GM21717 (cell line): ENCODE results near the gene MAP7D1.

ENCODE experiments used
- ATAC-seq: cut with Tn5 transposase; IDR thresholded peaks from one replicate; pipeline ENCODE4 v1.9.1; 2021; ENCODE audit warnings: mild to moderate bottlenecking, moderate library complexity; ENCODE audit not compliant: unreplicated experiment

MAP7D1 gene

DNA sequence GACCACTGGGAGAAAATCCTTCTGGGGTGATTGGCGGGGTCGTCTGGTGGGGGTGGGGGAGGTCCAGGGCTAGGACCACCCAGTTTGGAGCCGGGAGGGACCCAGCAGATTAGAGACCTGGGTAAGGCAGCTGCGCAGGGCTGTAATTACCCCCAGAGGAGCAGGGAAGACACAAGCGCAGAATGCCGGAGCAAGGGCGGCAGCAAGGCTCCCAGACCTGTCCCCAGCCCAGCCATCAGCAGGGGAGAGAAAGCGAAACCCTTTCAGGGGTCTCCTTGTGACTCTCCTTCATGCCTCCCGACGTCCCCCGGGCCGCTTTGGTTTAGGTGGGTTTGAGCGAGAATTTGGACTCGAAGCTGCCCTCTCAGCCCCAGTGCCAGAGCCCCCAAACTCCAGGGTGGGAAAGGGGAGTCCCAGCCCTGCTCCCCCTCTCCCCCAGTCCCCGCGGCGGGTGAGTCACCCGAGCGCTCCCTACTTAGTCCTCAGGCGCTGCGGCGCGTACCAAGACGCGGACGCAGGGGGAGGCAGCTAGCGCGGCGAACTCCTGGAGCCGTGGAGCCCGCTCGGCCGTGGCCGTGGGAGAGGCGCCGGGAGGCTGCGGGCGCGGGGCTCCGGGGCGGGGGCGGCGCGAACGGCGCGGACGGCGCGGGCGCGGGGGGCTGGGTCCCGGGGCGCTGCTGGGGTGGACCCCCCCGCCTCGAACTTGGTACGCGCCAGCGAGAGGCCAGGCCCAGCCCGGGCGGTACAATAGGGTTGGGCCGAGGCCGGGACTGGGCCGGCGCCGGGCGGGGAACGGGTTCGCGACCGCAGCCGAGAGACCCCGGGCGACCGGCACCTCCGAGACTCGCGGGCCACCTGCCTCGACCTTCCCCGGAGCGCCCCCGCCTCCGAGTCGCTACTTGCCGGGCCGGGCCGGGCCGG is at the start of gene MAP7D1:
TSS of gene MAP7D1 (plus strand) at position 753 of the 921 bp plus-strand sequence. CDS start 258 bp downstream, outside the sequence.
- peak; percentile 36 for ATAC-seq

DNA sequence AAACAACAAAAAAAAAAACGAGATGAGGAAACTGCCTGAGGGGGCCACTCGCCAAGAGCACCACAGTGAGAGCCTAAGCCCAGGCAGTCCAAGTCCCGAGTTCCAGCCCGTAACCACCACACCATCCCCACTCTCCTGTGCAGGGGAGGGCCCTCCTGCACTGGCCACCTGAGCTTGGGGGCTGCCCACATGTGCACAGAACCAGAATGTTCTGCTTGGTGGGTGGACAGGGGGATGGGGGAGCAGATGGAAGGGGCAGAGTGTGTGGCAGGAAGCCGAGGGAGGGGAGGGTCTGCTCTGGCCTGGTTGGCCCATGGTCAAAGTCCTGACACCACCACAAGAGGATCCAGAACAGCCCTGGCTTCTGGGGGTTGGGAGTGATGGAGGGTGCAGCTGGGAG is 49.7 kb upstream of the MAP7D1 start:
- ATAC-seq = no peak

DNA sequence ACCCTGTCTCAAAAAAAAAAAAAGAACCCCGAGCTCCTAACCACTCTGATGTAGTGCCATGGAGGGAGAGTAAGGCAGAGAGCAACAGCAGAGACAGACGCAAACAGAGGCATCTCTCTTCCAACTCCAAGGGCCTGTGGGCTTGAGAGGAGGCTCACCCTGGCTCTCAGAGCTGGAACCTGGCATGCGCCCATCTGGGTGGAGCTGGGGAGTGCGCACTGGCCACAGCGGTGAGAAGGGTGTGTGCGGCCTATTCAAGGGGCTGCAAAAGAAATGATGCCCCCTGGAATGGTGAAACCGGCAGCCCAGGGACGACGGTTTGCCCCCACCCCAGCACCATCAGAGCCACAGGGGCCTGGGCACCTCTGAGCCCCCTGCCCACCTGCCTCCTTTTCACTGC is 48.6 kb upstream of the MAP7D1 start:
- ATAC-seq = no peak

DNA sequence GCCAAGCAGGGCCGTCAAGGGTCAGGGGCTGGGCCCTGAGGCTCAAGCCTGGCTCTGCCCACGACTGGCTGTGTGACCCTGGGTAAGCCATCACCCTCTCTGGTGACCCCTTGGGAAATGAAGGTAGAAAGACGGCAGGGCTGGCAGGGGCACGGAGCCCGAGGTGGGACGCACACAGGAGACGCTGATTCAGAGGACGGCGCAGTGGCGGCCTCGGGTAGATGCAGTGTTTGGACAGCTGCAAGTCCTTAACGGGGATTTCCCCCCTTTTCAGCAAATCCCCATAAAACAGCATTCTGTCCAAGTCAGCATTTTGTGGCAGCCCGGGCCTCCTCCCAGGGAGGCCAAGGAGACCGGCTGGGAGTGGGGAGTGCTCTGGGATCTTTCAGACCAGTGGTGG is 47.6 kb upstream of the MAP7D1 start:
- ATAC-seq = no peak

DNA sequence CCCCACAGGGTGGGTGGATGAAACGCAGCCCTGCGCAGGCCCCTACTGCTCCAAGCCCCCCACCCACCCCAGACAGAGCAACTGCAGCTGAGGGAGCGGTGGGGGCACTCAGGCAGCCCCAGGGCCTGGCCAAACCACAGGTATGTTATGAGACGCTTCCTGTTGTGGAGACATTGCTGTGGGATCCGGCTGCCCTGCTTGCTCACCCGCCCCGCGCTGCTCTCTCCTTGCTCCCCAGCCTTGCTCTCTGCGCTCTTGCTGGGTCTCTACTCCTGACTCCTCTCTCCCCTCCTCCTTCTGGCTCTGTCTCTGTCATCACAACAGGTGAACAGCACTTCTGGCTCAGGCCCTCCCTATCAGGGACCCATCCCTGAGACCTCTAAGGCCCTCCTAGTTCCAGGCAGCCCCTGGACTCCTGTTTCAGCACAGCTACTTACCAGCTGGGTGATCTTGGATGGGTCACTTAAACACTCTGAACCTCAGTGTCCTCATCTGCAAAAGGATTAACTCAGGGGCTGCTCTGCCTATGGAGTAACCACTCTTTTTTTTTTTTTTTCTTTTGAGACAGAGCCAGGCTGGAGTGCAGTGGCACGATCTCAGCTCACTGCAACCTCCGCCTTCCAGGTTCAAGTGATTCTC is 46.8 kb upstream of the MAP7D1 start:
- ATAC-seq = no peak

DNA sequence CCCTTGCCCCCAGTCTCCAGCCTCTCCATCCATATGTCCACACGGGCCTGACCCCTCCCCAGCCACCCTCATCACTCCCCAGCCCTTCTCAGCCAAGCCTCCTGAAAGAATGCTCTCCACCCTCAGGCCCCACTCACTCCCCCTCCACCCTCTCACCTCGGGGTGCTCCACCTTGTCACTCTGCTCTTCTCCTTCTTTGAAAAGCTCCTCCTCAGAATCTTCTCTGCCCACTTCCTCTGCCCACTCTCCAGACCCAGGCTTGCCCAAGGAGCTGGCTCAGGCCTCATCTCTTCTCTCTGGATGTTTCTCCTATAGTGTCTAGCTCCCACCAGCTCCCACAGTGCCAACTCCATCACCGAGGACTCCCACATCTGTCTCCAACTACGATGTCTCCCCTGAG is 44.8 kb upstream of the MAP7D1 start:
- no peak for ATAC-seq

DNA sequence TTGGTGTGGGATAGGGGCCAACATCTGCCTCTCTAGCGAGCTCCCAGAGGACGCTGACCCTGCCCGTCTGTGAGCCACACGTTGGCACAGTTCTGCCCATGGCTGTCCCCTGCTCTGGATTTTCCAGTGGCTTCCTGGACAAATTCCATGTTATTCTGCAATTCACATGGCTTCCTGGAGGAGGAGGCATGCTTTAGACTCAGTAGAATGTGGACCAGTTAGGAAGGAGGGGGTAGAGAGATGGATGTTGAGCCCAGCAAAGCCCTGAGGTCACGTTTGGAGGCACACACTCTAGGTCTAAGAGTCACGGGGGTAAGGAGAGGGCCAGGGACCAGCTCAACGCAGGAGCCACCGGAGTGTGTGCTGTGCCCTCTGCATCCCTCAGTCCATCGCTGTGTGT is 43.1 kb upstream of the MAP7D1 start:
- no peak for ATAC-seq

DNA sequence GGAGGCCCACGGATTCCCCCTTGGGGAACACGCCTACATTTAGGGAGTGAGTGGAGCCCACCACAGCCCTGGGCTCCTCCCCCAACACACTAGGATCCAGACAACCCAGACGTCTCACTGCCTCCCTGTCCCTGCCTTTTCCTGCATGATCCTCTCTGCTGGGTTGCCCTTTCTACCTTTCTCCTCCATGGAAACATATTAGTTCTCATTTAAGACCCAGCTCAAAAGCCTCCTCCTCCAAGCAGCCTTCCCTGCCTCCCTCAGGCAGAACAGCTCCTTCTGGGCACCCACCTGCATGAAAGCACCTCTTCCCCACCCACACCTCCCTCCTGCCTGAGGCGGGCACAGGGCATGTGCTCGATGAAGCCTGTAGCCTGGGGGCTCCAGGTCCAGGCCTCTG is 41.6 kb upstream of the MAP7D1 start:
- ATAC-seq = no peak

DNA sequence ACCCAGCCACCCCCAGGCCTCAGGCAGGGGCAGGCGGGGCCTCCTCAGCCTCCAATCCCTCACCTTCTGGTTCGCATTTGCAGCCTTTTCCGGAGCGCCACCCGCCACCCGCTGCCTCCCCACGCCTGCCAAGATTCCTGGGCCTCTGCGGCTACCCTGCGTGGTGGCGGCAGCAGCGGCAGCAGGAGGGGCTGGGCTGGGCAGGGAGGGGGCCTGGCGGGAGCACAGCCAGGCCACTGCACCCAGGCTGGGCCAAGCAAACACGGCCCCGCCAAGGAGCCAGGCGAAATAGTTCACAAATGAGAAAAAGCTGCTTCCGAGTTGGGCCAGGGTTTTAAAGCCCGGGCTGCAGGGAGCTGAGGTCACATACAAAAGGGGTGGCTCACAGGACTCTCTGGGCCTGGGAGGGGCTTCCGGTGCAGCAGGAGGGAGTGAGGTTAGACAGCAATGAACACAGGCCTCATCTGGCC is 40.7 kb upstream of the MAP7D1 start:
- no peak for ATAC-seq

DNA sequence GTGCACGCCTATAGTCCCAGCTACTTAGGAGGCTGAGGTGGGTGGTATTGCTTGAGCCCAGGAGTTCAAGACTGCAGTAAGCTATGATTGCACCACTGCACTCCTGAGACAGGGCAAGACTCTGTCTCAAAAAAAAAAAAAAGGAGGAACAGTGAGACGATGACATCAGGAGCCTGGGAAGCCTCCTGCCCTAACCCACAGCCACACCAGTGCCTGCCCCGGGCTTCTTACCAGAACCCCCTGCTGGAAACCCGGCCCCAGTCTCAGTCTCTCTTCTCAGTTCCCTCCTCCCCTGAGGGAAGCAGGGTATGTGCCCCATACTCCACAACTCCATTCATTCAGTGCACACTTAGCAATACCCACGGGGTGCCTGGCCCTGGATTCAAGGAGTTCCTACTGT is 40.0 kb upstream of the MAP7D1 start:
- ATAC-seq = no peak

DNA sequence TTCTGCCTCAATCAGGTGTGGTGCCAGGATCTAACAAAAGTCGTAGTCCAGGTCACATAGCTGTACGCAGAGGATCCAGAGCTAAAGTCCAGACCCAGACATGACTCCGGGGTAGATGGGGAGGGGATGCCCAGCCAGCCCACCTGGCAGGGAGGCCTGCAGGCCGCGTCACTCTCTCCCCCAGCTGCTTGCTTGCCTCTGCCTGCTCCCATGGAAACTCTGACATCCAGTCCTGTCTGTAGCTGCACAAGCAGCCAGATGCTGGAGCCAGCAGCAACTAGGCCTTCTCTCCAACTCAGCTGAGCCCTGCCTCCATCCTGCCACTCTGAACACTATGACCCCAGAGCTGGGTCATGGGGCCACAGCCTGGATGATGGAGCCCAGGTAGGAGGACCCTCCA is 39.1 kb upstream of the MAP7D1 start:
- no peak for ATAC-seq

DNA sequence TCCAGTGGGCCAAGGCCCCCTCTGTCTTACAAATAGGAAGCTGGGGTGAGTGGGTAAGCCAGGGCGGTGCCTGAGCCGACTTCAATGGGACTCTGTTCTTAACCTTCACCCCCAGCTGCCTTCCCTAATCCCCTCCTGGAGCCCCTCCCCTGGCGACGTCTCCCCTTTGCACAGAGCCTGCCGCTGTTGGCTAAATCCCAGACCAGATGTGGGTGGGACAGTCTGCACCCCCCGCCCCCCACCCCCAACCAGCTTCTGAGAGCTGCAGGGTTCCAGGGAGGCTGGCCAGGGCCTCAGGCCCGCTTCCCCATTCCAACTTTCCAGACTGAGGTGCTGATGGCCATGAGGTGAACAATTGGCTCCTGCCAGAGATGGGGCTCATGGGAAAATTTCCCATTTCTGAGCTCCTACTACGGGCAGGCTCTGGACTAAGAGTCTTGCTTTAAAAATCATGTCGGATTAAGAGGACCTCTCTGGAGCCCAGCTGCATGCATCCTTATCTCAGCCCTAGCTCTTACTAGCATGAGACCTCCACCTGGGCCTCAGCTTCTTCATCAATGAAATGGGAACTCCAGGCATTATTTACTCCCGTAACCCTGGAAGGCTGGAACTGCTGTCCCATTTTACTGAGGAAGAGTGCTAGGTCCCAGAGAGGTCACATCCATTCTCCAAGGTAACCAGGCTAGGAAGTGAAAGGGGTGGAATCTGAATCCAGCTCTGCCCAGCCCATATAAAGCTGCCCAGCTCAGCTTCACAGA is 37.3 kb upstream of the MAP7D1 start:
- ATAC-seq = no peak

DNA sequence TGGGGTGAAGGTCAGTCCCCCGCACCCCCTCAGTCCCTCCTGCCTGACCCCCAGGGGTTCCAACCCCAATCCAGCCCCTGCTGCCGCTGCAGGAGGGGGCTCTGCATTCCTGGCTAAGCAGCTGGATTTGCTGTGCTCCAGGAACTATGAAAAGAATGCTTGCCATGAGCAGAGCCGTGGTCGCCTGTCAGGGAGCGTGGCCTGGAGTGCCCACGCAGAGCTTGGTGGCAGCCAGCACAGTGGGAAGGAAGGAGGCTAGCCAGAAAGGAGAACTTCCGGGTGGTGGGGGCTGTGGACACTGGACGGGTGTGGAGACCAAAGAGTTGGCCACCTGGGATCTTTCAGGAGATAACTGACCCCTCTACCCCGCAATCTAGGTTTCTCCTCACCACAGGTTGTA is 36.5 kb upstream of the MAP7D1 start:
- no peak for ATAC-seq

DNA sequence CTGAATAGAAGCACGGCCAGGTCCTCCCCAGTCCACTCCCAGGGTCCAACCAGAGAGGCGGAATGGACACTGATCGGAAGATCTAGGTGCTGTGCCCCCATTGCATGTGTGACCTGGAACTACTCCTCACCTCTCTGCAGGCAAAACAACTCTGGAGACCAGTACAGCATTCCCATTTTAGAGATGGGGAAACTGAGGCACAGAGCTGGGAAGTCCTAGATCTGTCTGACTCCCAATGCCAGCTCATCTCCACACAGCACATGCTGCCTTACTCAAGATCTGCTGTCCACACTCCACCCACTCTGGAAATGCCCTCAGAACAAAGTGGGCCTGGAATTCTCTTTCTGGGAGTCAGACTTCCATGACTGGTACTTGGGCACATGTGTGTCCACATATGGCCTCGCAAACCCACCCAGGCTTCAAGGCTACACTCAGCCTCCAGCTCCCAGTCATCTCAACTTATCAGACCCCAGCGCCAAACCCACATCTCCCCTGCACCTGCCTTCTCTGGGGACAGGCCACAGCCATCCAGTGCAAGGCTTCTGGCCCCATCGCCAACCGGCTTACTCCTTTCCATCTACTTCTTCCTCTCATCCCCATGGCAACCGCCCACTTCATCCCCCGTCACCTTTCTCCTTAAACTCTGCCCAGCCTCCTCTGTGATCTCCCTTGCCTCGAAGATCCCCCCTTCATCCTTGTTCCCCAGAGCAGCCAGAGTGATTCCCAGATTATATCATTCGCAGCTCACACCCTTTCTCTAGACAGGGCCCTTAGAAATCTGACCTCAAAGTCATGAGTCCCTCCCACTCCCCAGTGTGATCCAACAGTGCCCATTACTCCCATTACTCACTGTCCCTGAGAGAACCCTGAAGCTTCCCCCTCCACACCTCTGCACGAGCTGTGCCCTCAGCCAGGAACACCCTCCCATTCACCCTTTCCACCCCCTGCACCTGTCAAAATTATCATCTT is 33.6 kb upstream of the MAP7D1 start:
- ATAC-seq = no peak

DNA sequence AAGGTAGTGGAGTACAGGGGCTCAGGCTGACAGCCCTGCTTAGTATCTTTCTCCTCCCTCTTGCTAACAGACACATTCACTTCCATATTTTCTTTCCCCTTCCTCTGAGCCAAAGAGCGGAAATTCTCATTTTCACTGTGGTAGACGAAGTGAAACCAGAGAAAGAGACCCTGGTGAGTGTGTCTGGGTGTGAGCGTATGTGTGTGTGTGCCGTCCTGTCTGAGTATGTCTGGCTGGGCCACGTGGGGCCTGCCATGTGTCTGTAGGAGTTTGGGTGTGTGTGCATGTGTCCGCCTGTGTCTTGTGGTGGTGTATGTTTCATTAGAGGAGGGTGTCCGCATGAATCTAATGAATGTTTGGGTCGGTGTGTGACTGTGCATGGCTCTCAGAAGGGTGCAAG is 32.6 kb upstream of the MAP7D1 start:
- ATAC-seq = no peak

DNA sequence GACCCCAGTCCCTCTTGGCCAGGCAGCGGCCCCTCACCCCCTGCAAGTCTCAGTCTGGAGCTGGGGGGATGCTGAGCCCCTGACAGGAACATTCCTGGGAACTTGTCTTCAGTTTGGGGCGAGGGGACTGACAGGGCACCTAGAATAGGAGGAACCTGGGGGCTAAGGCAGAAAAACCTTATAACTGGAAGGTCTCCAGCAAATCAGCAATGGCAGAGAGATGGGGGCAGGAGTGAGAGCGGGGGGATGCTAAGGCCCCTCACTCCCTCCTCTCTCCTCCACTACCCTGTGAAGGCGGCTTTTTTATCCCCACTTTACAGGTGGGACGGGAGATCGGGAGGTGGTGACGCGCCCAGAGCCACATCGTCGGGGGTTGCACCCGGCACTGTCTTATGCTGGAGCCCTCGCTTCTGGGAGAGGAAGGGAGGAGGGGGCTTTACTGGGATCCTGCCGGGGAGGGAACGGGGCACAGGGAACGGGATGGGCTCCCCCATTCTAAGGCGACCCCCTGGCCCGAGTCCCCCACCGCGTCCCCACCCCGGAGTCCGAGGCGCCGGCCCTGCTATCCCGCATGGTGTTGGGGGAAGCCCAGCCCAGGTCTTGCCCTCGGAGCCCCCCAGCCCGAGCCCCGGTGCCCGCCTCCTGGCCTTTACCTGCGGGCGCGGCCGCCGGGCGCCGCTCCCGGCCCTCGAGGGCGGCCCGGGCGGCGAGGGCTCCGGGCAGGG is 31.4 kb upstream of the MAP7D1 start:
- no peak for ATAC-seq

DNA sequence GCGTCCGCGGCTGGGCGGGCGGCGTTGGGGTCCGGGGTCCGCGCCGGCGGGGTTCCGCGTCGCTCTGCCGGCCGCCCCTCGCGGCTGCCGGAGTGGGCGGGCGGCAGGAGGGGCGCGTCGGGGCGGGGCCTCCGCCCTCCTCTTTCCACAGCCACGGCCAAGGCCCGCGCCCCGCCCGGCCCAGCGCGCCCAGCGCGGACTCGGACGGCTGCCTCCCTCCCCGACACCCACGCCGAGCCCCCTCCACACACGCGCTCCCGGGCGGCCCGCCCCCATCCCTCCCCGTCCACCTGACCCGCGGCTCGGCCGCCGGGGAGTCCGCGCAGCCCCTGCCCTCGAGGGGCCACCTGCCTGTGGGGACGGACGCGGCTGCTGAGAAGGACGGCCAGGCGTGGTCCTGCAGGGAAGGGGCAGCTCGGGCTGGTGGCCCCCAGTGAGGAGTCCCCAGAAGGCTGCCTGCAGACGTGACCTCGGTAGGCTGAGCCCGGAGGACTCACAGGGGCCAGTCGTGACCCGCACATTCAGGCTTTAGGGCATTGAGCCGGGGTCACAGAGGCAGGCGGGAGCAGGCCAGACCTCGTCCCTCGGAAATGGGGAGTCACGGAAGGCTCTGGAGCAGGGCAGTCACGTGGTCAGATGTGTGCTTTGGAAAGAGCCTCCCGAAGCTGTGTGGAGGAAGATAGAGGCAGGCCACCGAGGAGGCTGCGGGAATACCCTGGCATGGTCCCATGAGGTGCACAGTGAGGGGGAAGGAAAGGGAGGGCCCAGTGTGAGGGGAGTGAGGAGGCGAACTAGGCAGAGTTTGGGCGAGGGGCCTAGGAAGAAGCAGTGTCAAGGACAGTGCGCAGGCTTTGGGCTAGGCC is 30.6 kb upstream of the MAP7D1 start, which contains the start of gene COL8A2:
TSS of gene COL8A2 (minus strand) at position 94 of the 863 bp plus-strand sequence. CDS start 24,980 bp downstream, outside the sequence.
- no peak for ATAC-seq

DNA sequence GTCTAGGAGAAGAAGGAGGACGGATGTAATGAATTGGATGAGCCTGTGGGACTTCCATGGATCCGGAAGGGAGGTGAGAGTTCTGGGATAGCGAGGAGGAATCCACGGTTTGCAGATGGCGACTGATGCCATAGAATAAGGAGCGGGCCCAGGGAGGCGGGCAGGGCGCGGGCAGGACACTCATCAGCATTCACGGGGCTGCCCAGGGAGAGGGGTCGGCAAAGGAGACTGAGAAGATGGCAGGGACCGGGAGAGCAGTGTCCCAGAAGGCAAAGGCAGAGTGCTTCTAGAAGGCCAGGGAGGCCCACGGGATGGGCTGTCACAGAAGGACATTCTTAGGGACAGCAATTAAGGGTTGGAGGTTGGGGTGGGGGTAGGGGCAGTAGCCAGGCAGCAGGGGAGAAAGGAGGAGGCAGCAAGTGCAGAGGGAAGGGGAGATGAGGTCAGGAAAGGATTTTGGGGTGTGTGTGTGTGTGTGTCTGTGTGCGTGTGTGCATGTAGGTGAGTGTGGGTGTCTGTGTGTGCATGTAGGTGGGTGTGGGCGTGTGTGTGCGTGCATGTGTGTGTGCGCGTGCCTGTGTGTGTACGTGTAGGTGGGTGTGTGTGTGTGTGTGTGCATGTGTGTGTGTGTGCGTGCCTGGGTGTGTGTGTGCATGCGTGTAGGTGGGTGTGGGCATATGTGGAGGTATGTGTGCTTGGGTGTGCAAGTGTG is 29.8 kb upstream of the MAP7D1 start:
- no peak for ATAC-seq
